HepG2 (cell line): Measurements from ENCODE around the gene ERP27. TPM values are rescaled to one million over a fixed set of nuclear protein-coding genes. Genes with fewer than 3 reads are reported as not detected.

Experiments
- ATAC-seq: fragments of 200-7000 bp; cut with Tn5 transposase; 3 replicates; pipeline ENCODE4 v1.9.1; 2020; ENCODE audit warnings: mild to moderate bottlenecking, moderate library complexity
- BruUV-seq: library from RNA; stranded (reverse); fragments of 400-500 nt; replicated peaks from 2 replicates; lab custom pipeline; 2021; lab: Mats Ljungman, UMichigan
- CTCF ChIA-PET: fragments of 300-600 bp; formaldehyde crosslinking; extraction: SDS; loops from one replicate; lab custom pipeline; 2021; ENCODE audit warnings: low total read pairs, inconsistent platforms, low intra/inter-chr PET ratio; lab: Yijun Ruan, JAX
- POLR2A ChIA-PET: fragments of 350-600 bp; sonication (Branson Sonifier 250); formaldehyde crosslinking; loops from one replicate; lab custom pipeline; 2020; ENCODE audit warnings: antibody characterized with exemption, inconsistent platforms; lab: Yijun Ruan, JAX
- DNase-seq: peaks from one replicate; pipeline ENCODE4 v3.0.0-alpha.2; 2015; ENCODE audit warnings: low spot score
- FAIRE-seq: peaks from 3 replicates; lab custom pipeline; 2011; peaks lifted over from hg19 to GRCh38; lab: Jason Lieb, UNC
- H2AFZ ChIP-seq: one replicate; pipeline ENCODE4 v1.6.1; 2011; ENCODE audit warnings: low read length, inconsistent platforms
- H3K27ac ChIP-seq: fragments of 300-600 bp; 3 replicates; pipeline ENCODE4 v1.8.0; 2011; ENCODE audit warnings: mixed run types, mild to moderate bottlenecking, mixed read lengths, low read length, inconsistent platforms; ENCODE audit not compliant: insufficient read depth; ENCODE audit errors: extremely low read length
- H3K27me3 ChIP-seq, 2 experiments: fragments of 200-600 bp in 1 of 2; 2 replicates in 1 of 2; 3 replicates in 1 of 2; pipeline versions ENCODE4 v1.6.0 to v1.8.0; 2011; ENCODE audit warnings: low read length in 2 of 2, mild to moderate bottlenecking in 2 of 2, moderate library complexity in 2 of 2, inconsistent platforms in 1 of 2; ENCODE audit not compliant: insufficient read depth in 2 of 2, control insufficient read depth in 1 of 2
- H3K36me3 ChIP-seq, 2 experiments: fragments of 200-600 bp in 1 of 2; replicated peaks in 1 of 2; 2 replicates in 1 of 2; 3 replicates in 1 of 2; pipeline versions ENCODE4 v1.5.1 to v1.8.0; 2011; ENCODE audit warnings: low read length in 2 of 2, inconsistent platforms in 1 of 2; ENCODE audit not compliant: insufficient read depth in 2 of 2, control insufficient read depth in 1 of 2
- H3K4me1 ChIP-seq: 2 replicates; pipeline ENCODE4 v1.5.1; 2012; ENCODE audit warnings: low read length, inconsistent platforms; ENCODE audit not compliant: insufficient read depth
- H3K4me2 ChIP-seq: 2 replicates; pipeline ENCODE4 v1.6.0; 2011; ENCODE audit warnings: low read depth, low read length, inconsistent platforms
- H3K4me3 ChIP-seq, 3 experiments: fragments of 200-600 bp in 1 of 3; sonication (generic), shearing (Covaris generic) in 1 of 3; replicated peaks in 1 of 3; 2 replicates each; pipeline ENCODE4 v1.5.1; 2011 to 2016; ENCODE audit warnings: low read length in 3 of 3, inconsistent platforms in 2 of 3, low read depth in 2 of 3, mild to moderate bottlenecking in 2 of 3, control low read depth in 1 of 3, mixed read lengths in 1 of 3; ENCODE audit not compliant: insufficient read depth in 1 of 3
- H3K79me2 ChIP-seq: one replicate; pipeline ENCODE4 v1.6.1; 2011; ENCODE audit warnings: low read length, inconsistent platforms; ENCODE audit not compliant: insufficient read depth
- H3K9ac ChIP-seq: 2 replicates; pipeline ENCODE4 v1.6.0; 2011; ENCODE audit warnings: mild to moderate bottlenecking, low read depth, low read length, inconsistent platforms; ENCODE audit not compliant: insufficient read depth
- H3K9me3 ChIP-seq: 2 replicates; pipeline ENCODE4 v1.5.1; 2012; ENCODE audit warnings: mild to moderate bottlenecking, low read length
- H4K20me1 ChIP-seq: 2 replicates; pipeline ENCODE4 v1.6.0; 2011; ENCODE audit warnings: inconsistent platforms, mild to moderate bottlenecking, low read length, moderate library complexity; ENCODE audit not compliant: insufficient read depth
- BORCS8-MEF2B ChIP-seq: sonication (generic); formaldehyde crosslinking; IDR thresholded peaks from 2 replicates; pipeline ENCODE4 v1.8.0; 2022; ENCODE audit warnings: mild to moderate bottlenecking, missing genetic modification reagents
- CCAR2 ChIP-seq: fragments of 200-400 bp; formaldehyde crosslinking; optimal IDR thresholded peaks from 2 replicates; pipeline ENCODE3; 2018; ENCODE audit warnings: low read depth, mild to moderate bottlenecking, low read length, moderate library complexity
- HCFC1 ChIP-seq: fragments of 150-350 bp; IDR thresholded peaks from 2 replicates; pipeline ENCODE4 v1.6.1; 2014; ENCODE audit warnings: low read depth, low read length
- IKZF1 ChIP-seq: fragments of 450-650 bp; IDR thresholded peaks from 2 replicates; pipeline ENCODE4 v1.7.1; 2016
- KAT7 ChIP-seq: IDR thresholded peaks from 2 replicates; pipeline ENCODE4 v1.6.1; 2018; ENCODE audit warnings: borderline replicate concordance, missing compliant biosample characterization
- KLF13 ChIP-seq: sonication (generic); formaldehyde crosslinking; IDR thresholded peaks from 2 replicates; pipeline ENCODE4 v1.4.0; 2020; ENCODE audit warnings: mild to moderate bottlenecking, missing genetic modification reagents
- MXD4 ChIP-seq: IDR thresholded peaks from 2 replicates; pipeline ENCODE4 v1.6.1; 2016; ENCODE audit warnings: mild to moderate bottlenecking, missing biosample characterization, missing genetic modification reagents
- MYNN ChIP-seq: sonication (generic); formaldehyde crosslinking; IDR thresholded peaks from 2 replicates; pipeline ENCODE4 v1.4.0; 2020; ENCODE audit warnings: mild to moderate bottlenecking, low read depth, missing genetic modification reagents
- RFXANK ChIP-seq: IDR thresholded peaks from 2 replicates; pipeline ENCODE4 v1.6.1; 2016
- XRCC5 ChIP-seq: fragments of 200-400 bp; formaldehyde crosslinking; optimal IDR thresholded peaks from 2 replicates; pipeline ENCODE3; 2017; ENCODE audit warnings: mild to moderate bottlenecking, low read length
- ZBTB7B ChIP-seq: sonication (generic); formaldehyde crosslinking; IDR thresholded peaks from 2 replicates; pipeline ENCODE4 v1.4.0; 2020; ENCODE audit warnings: missing genetic modification reagents
- ZC3H4 ChIP-seq: sonication (generic); formaldehyde crosslinking; IDR thresholded peaks from 2 replicates; pipeline ENCODE4 v1.4.0; 2020; ENCODE audit warnings: missing genetic modification reagents, borderline replicate concordance
- ZFP36L2 ChIP-seq: sonication (generic); formaldehyde crosslinking; IDR thresholded peaks from 2 replicates; pipeline ENCODE4 v1.4.0; 2020; ENCODE audit warnings: missing genetic modification reagents
- ZMYM3 ChIP-seq: sonication (generic); formaldehyde crosslinking; IDR thresholded peaks from 2 replicates; pipeline ENCODE4 v1.5.1; 2020; ENCODE audit warnings: mild to moderate bottlenecking, missing genetic modification reagents
- ZNF253 ChIP-seq: sonication (generic); formaldehyde crosslinking; IDR thresholded peaks from 2 replicates; pipeline ENCODE4 v1.8.0; 2022; ENCODE audit warnings: mild to moderate bottlenecking, missing genetic modification reagents, borderline replicate concordance
- ZNF30 ChIP-seq: sonication (generic); formaldehyde crosslinking; IDR thresholded peaks from 2 replicates; pipeline ENCODE4 v1.5.0; 2020; ENCODE audit warnings: mild to moderate bottlenecking, missing genetic modification reagents
- ZNF670 ChIP-seq: sonication (generic); formaldehyde crosslinking; IDR thresholded peaks from 2 replicates; pipeline ENCODE4 v1.8.0; 2022; ENCODE audit warnings: mild to moderate bottlenecking, missing genetic modification reagents, borderline replicate concordance
- WGBS: methylation state at CpG from one replicate; pipeline ENCODE4 v1.1.6; 2017; ENCODE audit warnings: low lambda C conversion rate; 5-methylcytosine and 5-hydroxymethylcytosine counted together
- in situ Hi-C: cut with HindIII; loops from 2 replicates; pipeline ENCODE4 v1.10.0; 2017; ENCODE audit warnings: low pct_unique_long_range_greater_than_20kb; ENCODE audit not compliant: extremely low pct_ligation_motif_present
- intact Hi-C: fragments of 100-400 bp; cut with micrococcal nuclease; formaldehyde crosslinking; loops from one replicate; pipeline ENCODE4 v1.10.0; 2022; ENCODE audit not compliant: unreplicated experiment
- polyA plus RNA-seq, 8 experiments: library from polyadenylated mRNA; depleted of rRNA in 3 of 8; stranded (reverse) in 7 of 8; unstranded in 1 of 8; fragments of >200 nt; fragmentation: Illumina TruSeq in 4 of 8; extraction: Trizol in 4 of 8; gene quantifications; 2 replicates each; pipeline versions ENCODE4 v1.2.1 to v1.2.3, GENCODE V29; 2011 to 2016; ENCODE audit warnings: low read depth in 4 of 8, missing spikeins in 1 of 8, mixed read lengths in 1 of 8; ENCODE audit not compliant: insufficient read depth in 1 of 8
- total RNA-seq, 5 experiments: library from RNA; depleted of rRNA; stranded (reverse); fragments of >200 nt; fragmentation: Illumina TruSeq; extraction: Trizol; gene quantifications; 2 replicates each; pipeline ENCODE4 v1.2.3, GENCODE V29; 2016; ENCODE audit warnings: low read depth in 1 of 5
- TF ChIP-seq, protein P1 (sequence below): IDR thresholded peaks from 2 replicates; pipeline ENCODE4 v1.6.1; 2016; ENCODE audit warnings: low read depth, borderline replicate concordance
- TF ChIP-seq, protein P2 (sequence below): IDR thresholded peaks from 2 replicates; pipeline ENCODE4 v1.6.1; 2016; ENCODE audit warnings: mild to moderate bottlenecking

ERP27 gene
- total and polyA plus RNA-seq, 2 of the 13 experiments (the other 11 are each of a cell fraction or from before 2014, with no cell fraction given), result 1.8 to 6.6 TPM

DNA sequence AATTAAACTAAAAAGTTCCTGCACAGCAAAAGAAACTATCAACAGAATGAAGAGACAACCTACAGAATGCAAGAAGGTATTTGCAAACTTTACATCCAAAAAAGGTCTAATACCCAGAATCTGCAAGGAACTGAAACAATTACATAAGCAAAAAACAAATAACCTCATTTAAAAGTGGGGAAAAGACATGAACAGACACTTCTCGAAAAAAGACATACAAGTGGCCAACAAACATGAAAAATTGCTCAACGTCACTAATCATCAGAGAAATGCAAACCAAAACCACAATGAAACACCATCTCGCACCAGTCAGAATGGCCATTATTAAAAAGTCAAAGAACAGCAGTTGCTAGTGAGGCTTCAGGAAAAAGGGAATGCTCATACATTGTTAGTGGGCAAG lies 49.7 kb upstream of the ERP27 start:
- Histone ChIP-seq H3K4me2 (no peak overlapping the region), H3K9me3 (no peaks in the 10 kb centered on the region), H3K27me3 (peaks cover 0 to 1% of the 10 kb centered on the region in 2 experiments; a peak in 2 of 5 replicates), H3K4me3 (no peak overlapping the region), H3K9ac (no peak overlapping the region), H3K79me2 (no peaks in the 10 kb centered on the region), H3K4me1 (no peaks in the 10 kb centered on the region), H2AFZ (no peak overlapping the region), H3K27ac (no peak overlapping the region), H4K20me1 (no peaks in the 10 kb centered on the region), H3K36me3 (no peaks in the 10 kb centered on the region)
- no TSS peak for BruUV-seq
- TF ChIP-seq BORCS8-MEF2B, result no peak
- TF ChIP-seq ZMYM3 (CRISPR knock-in tag), result no peak
- no peak for TF ChIP-seq MXD4
- no peak for TF ChIP-seq IKZF1
- TF ChIP-seq HCFC1, result no peak
- no peak for TF ChIP-seq KLF13 (CRISPR knock-in tag)
- no peak for TF ChIP-seq ZNF30
- no peak for TF ChIP-seq XRCC5
- no peak for TF ChIP-seq RFXANK
- TF ChIP-seq, protein P1, sequence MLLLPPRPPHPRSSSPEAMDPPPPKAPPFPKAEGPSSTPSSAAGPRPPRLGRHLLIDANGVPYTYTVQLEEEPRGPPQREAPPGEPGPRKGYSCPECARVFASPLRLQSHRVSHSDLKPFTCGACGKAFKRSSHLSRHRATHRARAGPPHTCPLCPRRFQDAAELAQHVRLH (CRISPR knock-in tag), result no peak
- TF ChIP-seq ZFP36L2 (CRISPR knock-in tag), result no peak
- no peak for TF ChIP-seq ZNF253
- TF ChIP-seq, protein P2, sequence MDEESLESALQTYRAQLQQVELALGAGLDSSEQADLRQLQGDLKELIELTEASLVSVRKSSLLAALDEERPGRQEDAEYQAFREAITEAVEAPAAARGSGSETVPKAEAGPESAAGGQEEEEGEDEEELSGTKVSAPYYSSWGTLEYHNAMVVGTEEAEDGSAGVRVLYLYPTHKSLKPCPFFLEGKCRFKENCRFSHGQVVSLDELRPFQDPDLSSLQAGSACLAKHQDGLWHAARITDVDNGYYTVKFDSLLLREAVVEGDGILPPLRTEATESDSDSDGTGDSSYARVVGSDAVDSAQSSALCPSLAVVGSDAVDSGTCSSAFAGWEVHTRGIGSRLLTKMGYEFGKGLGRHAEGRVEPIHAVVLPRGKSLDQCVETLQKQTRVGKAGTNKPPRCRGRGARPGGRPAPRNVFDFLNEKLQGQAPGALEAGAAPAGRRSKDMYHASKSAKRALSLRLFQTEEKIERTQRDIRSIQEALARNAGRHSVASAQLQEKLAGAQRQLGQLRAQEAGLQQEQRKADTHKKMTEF (CRISPR knock-in tag), result no peak
- no peak for TF ChIP-seq CCAR2
- no peak for TF ChIP-seq ZNF670 (CRISPR knock-in tag)
- TF ChIP-seq MYNN (CRISPR knock-in tag), result no peak
- no peak for TF ChIP-seq KAT7
- TF ChIP-seq ZC3H4 (CRISPR knock-in tag), result no peak
- TF ChIP-seq ZBTB7B (CRISPR knock-in tag), result no peak
- FAIRE-seq (no peak), ATAC-seq (no peak), DNase-seq (no peak)
- POLR2A ChIA-PET, result no interaction called here
- CTCF ChIA-PET, result no interaction called here
- 35% methylated on average over 3 of the region's 3 CpGs for WGBS
- intact Hi-C loops, result no loop called here
- in situ Hi-C loops, result no loop called here
